ENCODE measurements around the gene ATP5F1A. TPM values are rescaled to one million over a fixed set of nuclear protein-coding genes. Genes with fewer than 3 reads are reported as not detected.

The ATP5F1A gene
- total RNA-seq, 2 donors from 2014 or later, result 312 to 462 TPM

- Mint-ChIP-seq H3K4me3 (peak overlapping the region; percentile 65), H3K4me1 (ENCODE audit: low read depth in 2 of 2) (peaks cover 35 to 39% of the 10 kb centered on the region in 2 donors), H3K36me3 (no peaks in the 10 kb centered on the region), H3K9me3 (no peaks in the 10 kb centered on the region), H3K27me3 (no peaks in the 10 kb centered on the region), H3K27ac (peak overlapping the region; percentile 45 to 75)
- ATAC-seq, result no peak
- no peak for DNase-seq (ENCODE audit: low spot score)
These were observed 27.9 kb downstream of the ATP5F1A start for GRCh38 chr18:46070232-46070631.

GRCh38 chr18:46069524-46069923, 28.6 kb downstream of the ATP5F1A start:
- Mint-ChIP-seq H3K27me3 (no peaks in the 10 kb centered on the region), H3K4me1 (ENCODE audit: low read depth in 2 of 2) (peaks cover 35 to 39% of the 10 kb centered on the region in 2 donors), H3K36me3 (no peaks in the 10 kb centered on the region), H3K27ac (peak overlapping the region; percentile 45 to 75), H3K9me3 (no peaks in the 10 kb centered on the region), H3K4me3 (peak overlapping the region; percentile 65)
- DNase-seq (ENCODE audit: low spot score) (no peak), ATAC-seq (peak in 1 of 2 donors; percentile 55)

- Mint-ChIP-seq H3K27ac (peak overlapping the region; percentile 45 to 75), H3K4me3 (peak overlapping the region; percentile 65)
These were observed 29.3 kb downstream of the ATP5F1A start for GRCh38 chr18:46068763-46069162.

GRCh38 chr18:46067438-46068007, 30.6 kb downstream of the ATP5F1A start:
- Mint-ChIP-seq H3K36me3 (no peaks in the 10 kb centered on the region), H3K27me3 (no peaks in the 10 kb centered on the region), H3K4me1 (ENCODE audit: low read depth in 2 of 2) (peaks cover 23 to 25% of the 10 kb centered on the region in 2 donors), H3K4me3 (no peak overlapping the region), H3K9me3 (no peaks in the 10 kb centered on the region), H3K27ac (no peak overlapping the region)
- ATAC-seq (no peak), DNase-seq (ENCODE audit: low spot score) (no peak)

More at GRCh38 chr18:46068763-46069162, 29.3 kb downstream of the ATP5F1A start:
- no peaks in the 10 kb centered on the region for H3K36me3 Mint-ChIP-seq
- DNase-seq (ENCODE audit: low spot score) (no peak), ATAC-seq (peak in 1 of 2 donors; percentile 11)
- H3K27me3 Mint-ChIP-seq, result no peaks in the 10 kb centered on the region
- H3K4me1 Mint-ChIP-seq (ENCODE audit: low read depth in 2 of 2), result peaks cover 32 to 34% of the 10 kb centered on the region in 2 donors
- no peaks in the 10 kb centered on the region for H3K9me3 Mint-ChIP-seq

GRCh38 chr18:46062781-46063180, 35.3 kb downstream of the ATP5F1A start:
- peaks cover 22 to 23% of the 10 kb centered on the region in 2 donors for H3K4me1 Mint-ChIP-seq (ENCODE audit: low read depth in 2 of 2)
- no peaks in the 10 kb centered on the region for H3K27me3 Mint-ChIP-seq
- H3K36me3 Mint-ChIP-seq, result no peaks in the 10 kb centered on the region
- DNase-seq (ENCODE audit: low spot score), result no peak
- H3K27ac Mint-ChIP-seq, result no peak overlapping the region
- no peaks in the 10 kb centered on the region for H3K9me3 Mint-ChIP-seq
- ATAC-seq, result no peak
- H3K4me3 Mint-ChIP-seq, result no peak overlapping the region

- Mint-ChIP-seq H3K36me3 (no peaks in the 10 kb centered on the region), H3K27ac (peak overlapping the region; percentile 38 to 65), H3K4me3 (no peak overlapping the region), H3K4me1 (ENCODE audit: low read depth in 2 of 2) (peaks cover 22 to 23% of the 10 kb centered on the region in 2 donors), H3K27me3 (no peaks in the 10 kb centered on the region), H3K9me3 (no peaks in the 10 kb centered on the region)
- DNase-seq (ENCODE audit: low spot score) (no peak), ATAC-seq (no peak)
These were observed 36.3 kb downstream of the ATP5F1A start for GRCh38 chr18:46061796-46062195.

GRCh38 chr18:46061387-46061786, 36.7 kb downstream of the ATP5F1A start:
- DNase-seq (ENCODE audit: low spot score), result no peak
- Mint-ChIP-seq H3K36me3 (no peaks in the 10 kb centered on the region), H3K27me3 (no peaks in the 10 kb centered on the region), H3K4me1 (ENCODE audit: low read depth in 2 of 2) (peaks cover 21 to 24% of the 10 kb centered on the region in 2 donors), H3K27ac (peak overlapping the region; percentile 38 to 65), H3K4me3 (no peak overlapping the region), H3K9me3 (no peaks in the 10 kb centered on the region)
- no peak for ATAC-seq

- H3K4me3 Mint-ChIP-seq, result no peak overlapping the region
- DNase-seq (ENCODE audit: low spot score) (no peak), ATAC-seq (no peak)
- H3K27me3 Mint-ChIP-seq, result no peaks in the 10 kb centered on the region
- peaks cover 30 to 34% of the 10 kb centered on the region in 2 donors for H3K4me1 Mint-ChIP-seq (ENCODE audit: low read depth in 2 of 2)
- no peaks in the 10 kb centered on the region for H3K9me3 Mint-ChIP-seq
- peak overlapping the region; percentile 33 to 38 for H3K27ac Mint-ChIP-seq
- H3K36me3 Mint-ChIP-seq, result no peaks in the 10 kb centered on the region
These were observed 37.7 kb downstream of the ATP5F1A start for GRCh38 chr18:46060359-46060841.

GRCh38 chr18:46055838-46056230, 42.3 kb downstream of the ATP5F1A start:
- no peaks in the 10 kb centered on the region for H3K27me3 Mint-ChIP-seq
- DNase-seq (ENCODE audit: low spot score) (no peak), ATAC-seq (peak; percentile 20 to 31)
- peak overlapping the region; percentile 91 to 98 for H3K27ac Mint-ChIP-seq
- H3K4me3 Mint-ChIP-seq, result peak overlapping the region; percentile 81
- H3K9me3 Mint-ChIP-seq, result no peaks in the 10 kb centered on the region
- peaks cover 51 to 56% of the 10 kb centered on the region in 2 donors for H3K4me1 Mint-ChIP-seq (ENCODE audit: low read depth in 2 of 2)
- no peaks in the 10 kb centered on the region for H3K36me3 Mint-ChIP-seq

- H3K36me3 Mint-ChIP-seq, result no peaks in the 10 kb centered on the region
- no peaks in the 10 kb centered on the region for H3K9me3 Mint-ChIP-seq
- no peaks in the 10 kb centered on the region for H3K27me3 Mint-ChIP-seq
- no peak for DNase-seq (ENCODE audit: low spot score)
- ATAC-seq, result peak; percentile 85 to 89
- peak overlapping the region; percentile 81 for H3K4me3 Mint-ChIP-seq
- peaks cover 45 to 49% of the 10 kb centered on the region in 2 donors for H3K4me1 Mint-ChIP-seq (ENCODE audit: low read depth in 2 of 2)
- H3K27ac Mint-ChIP-seq, result peak overlapping the region; percentile 91 to 98
These were observed 42.9 kb downstream of the ATP5F1A start for GRCh38 chr18:46054956-46055837.

- H3K9me3 Mint-ChIP-seq, result no peaks in the 10 kb centered on the region
- H3K27ac Mint-ChIP-seq, result peak overlapping the region; percentile 91 to 98
- DNase-seq (ENCODE audit: low spot score), result no peak
- H3K27me3 Mint-ChIP-seq, result no peaks in the 10 kb centered on the region
- peak overlapping the region; percentile 33 for H3K4me3 Mint-ChIP-seq
- ATAC-seq, result no peak
- H3K36me3 Mint-ChIP-seq, result no peaks in the 10 kb centered on the region
- H3K4me1 Mint-ChIP-seq (ENCODE audit: low read depth in 2 of 2), result peaks cover 46 to 49% of the 10 kb centered on the region in 2 donors
These were observed 44.6 kb downstream of the ATP5F1A start for GRCh38 chr18:46053368-46054095.

GRCh38 chr18:46051731-46052461, 46.2 kb downstream of the ATP5F1A start:
- Mint-ChIP-seq H3K27ac (peak overlapping the region; percentile 63 to 98), H3K27me3 (no peaks in the 10 kb centered on the region), H3K36me3 (no peaks in the 10 kb centered on the region), H3K4me1 (ENCODE audit: low read depth in 2 of 2) (peaks cover 52 to 57% of the 10 kb centered on the region in 2 donors), H3K4me3 (peak overlapping the region; percentile 55), H3K9me3 (no peaks in the 10 kb centered on the region)
- DNase-seq (ENCODE audit: low spot score) (peak; percentile 65), ATAC-seq (peak in 1 of 2 donors; percentile 71)

GRCh38 chr18:46050268-46050667, 47.8 kb downstream of the ATP5F1A start:
- peak overlapping the region in 1 of 2 donors; percentile 23 for H3K27ac Mint-ChIP-seq
- no peak for ATAC-seq
- H3K9me3 Mint-ChIP-seq, result no peaks in the 10 kb centered on the region
- H3K27me3 Mint-ChIP-seq, result no peaks in the 10 kb centered on the region
- no peaks in the 10 kb centered on the region for H3K36me3 Mint-ChIP-seq
- H3K4me3 Mint-ChIP-seq, result no peak overlapping the region
- H3K4me1 Mint-ChIP-seq (ENCODE audit: low read depth in 2 of 2), result peaks cover 45 to 48% of the 10 kb centered on the region in 2 donors
- DNase-seq (ENCODE audit: low spot score), result no peak
